ENCODE data around the gene SLC15A1.

GRCh38 chr13:98706446-98707110, 45.9 kb downstream of the SLC15A1 start:
- TF ChIP-seq CTCF (IDR thresholded peaks at IDR 0.05 in 8 of 11, conservative IDR thresholded peaks at IDR 0.05 in 3 of 11) (no peak), POLR2AphosphoS5 (IDR thresholded peaks at IDR 0.05) (no peak), POLR2A (IDR thresholded peaks at IDR 0.05) (no peak)
